GM18951 (cell line): Measurements from ENCODE around the gene ZNF579.

Experiments used
- POLR2A ChIP-seq: IDR thresholded peaks from 4 replicates; pipeline ENCODE4 v1.6.1; 2011; ENCODE audit warnings: mild to moderate bottlenecking; ENCODE audit not compliant: insufficient read length, insufficient read depth; ENCODE audit errors: extremely low read depth
- in situ Hi-C: fragments of 300-500 bp; cut with MboI; formaldehyde crosslinking; loops from one replicate; pipeline ENCODE4 v1.12.0; 2022; ENCODE audit warnings: low sequenced_read_pairs, mixed read lengths, inconsistent platforms; ENCODE audit not compliant: unreplicated experiment

Gene ZNF579

GRCh38 chr19:55528030-55528803 is 52.4 kb downstream of the ZNF579 start:
- TF ChIP-seq POLR2A = no peak
- in situ Hi-C loops = no loop called here

- TF ChIP-seq POLR2A = no peak
- in situ Hi-C loops = no loop called here
These were observed 53.2 kb downstream of the ZNF579 start for GRCh38 chr19:55527197-55528029.
